Left lung (tissue), 10 donors: ENCODE measurements around the gene TGIF2. TPM values are rescaled to one million over a fixed set of nuclear protein-coding genes. Genes with fewer than 3 reads are reported as not detected.
"Not testable (repeated sequence)": the region's sequence is repeated elsewhere in the genome, so short reads cannot be mapped to it uniquely, and the experiment has no call there.

Experiments used
- ATAC-seq: fragments of 200-7000 bp; cut with Tn5 transposase; one replicate; pipeline ENCODE4 v1.9.1; 2020; ENCODE audit warnings: moderate library complexity
- DNase-seq, 4 donors: peaks; one replicate each; pipeline ENCODE4 v3.0.0-alpha.2; 2013 to 2020
- H3K27ac ChIP-seq, 2 donors: fragments of 200-600 bp; sonication (generic) in 1 of 2; one replicate each; pipeline versions ENCODE4 v1.5.0 to v1.8.0; 2020 to 2021
- H3K27me3 ChIP-seq, 2 donors: fragments of 200-600 bp; sonication (generic) in 1 of 2; one replicate each; pipeline versions ENCODE4 v1.5.0 to v1.8.0; 2020 to 2021
- H3K36me3 ChIP-seq, 2 donors: fragments of 200-600 bp; sonication (generic) in 1 of 2; one replicate each; pipeline versions ENCODE4 v1.5.0 to v1.8.0; 2020 to 2021
- H3K4me1 ChIP-seq, 2 donors: fragments of 200-600 bp; one replicate each; pipeline ENCODE4 v1.8.0; 2021
- H3K4me3 ChIP-seq, 2 donors: fragments of 200-600 bp; sonication (generic) in 1 of 2; one replicate each; pipeline versions ENCODE4 v1.5.0 to v1.8.0; 2020 to 2021; ENCODE audit warnings: mild to moderate bottlenecking in 1 of 2
- H3K9me3 ChIP-seq, 2 donors: fragments of 200-600 bp; sonication (generic) in 1 of 2; one replicate each; pipeline versions ENCODE4 v1.5.0 to v1.8.0; 2020 to 2021
- CTCF ChIP-seq, 2 donors: fragments of 200-600 bp; sonication (generic) in 1 of 2; IDR thresholded peaks; one replicate each; pipeline versions ENCODE4 v1.5.0 to v1.8.0; 2021; ENCODE audit warnings: antibody characterized with exemption in 2 of 2
- intact Hi-C, 2 donors: fragments of 100-400 bp; cut with DNase I; formaldehyde crosslinking; loops; one replicate each; pipeline versions ENCODE4 v1.11.2 to v1.14.2; 2022
- polyA plus RNA-seq, 6 donors: library from polyadenylated mRNA; unstranded; fragments of 120-200 nt; gene quantifications; one replicate each; pipeline ENCODE4 v1.2.1, GENCODE V29; 2013; ENCODE audit not compliant: insufficient read length in 6 of 6
- total RNA-seq, 2 donors: library from RNA; stranded (reverse); fragmentation: NEBNext Ultra II Directional; extraction: Animal tissue kit (Norgen Biotek cat#: 25700); gene quantifications; one replicate each; pipeline ENCODE4 v1.2.1, GENCODE V29; 2021
- donor health status: DM: no; HTN: yes; CAD: no.
- donor health status: DM: no; HTN: no; CAD: no.

The TGIF2 gene
- total and polyA plus RNA-seq, 8 donors, result 11.2 to 52.1 (median 43.0) TPM

GRCh38 chr20:36605399-36606157, 32.2 kb downstream of the TGIF2 start, which contains the start of gene RAB5IF:
TSS of gene RAB5IF (plus strand) at chr20:36605779. CDS start at chr20:36605952, 173 bp downstream.
- DNase-seq, result peak; percentile 99 to 100 (median 100)
- no peaks in the 10 kb centered on the region for H3K9me3 ChIP-seq
- TF ChIP-seq CTCF (IDR thresholded peaks at IDR 0.05), result peak; percentile 85 to 95
- H3K27ac ChIP-seq, result peak within 1 kb of the TSS; percentile 89 to 96
- peaks cover 18 to 31% of the 10 kb centered on the region in 2 donors for H3K4me1 ChIP-seq
- peak within 1 kb of the TSS; percentile 98 to 99 for H3K4me3 ChIP-seq
- ATAC-seq, result peak; percentile 96
- H3K27me3 ChIP-seq, result no peaks in the 10 kb centered on the region
- intact Hi-C loops, result no loop called here
- H3K36me3 ChIP-seq, result peaks cover 0 to 30% of the 10 kb centered on the region in 2 donors

- H3K27ac ChIP-seq, result peak overlapping the region; percentile 89 to 96
- DNase-seq (peak in 3 of 4 donors; percentile 33 to 79 (median 59)), ATAC-seq (peak; percentile 33)
- H3K36me3 ChIP-seq, result peaks cover 0 to 39% of the 10 kb centered on the region in 2 donors
- H3K9me3 ChIP-seq, result no peaks in the 10 kb centered on the region
- peaks cover 18 to 31% of the 10 kb centered on the region in 2 donors for H3K4me1 ChIP-seq
- no peak for TF ChIP-seq CTCF (IDR thresholded peaks at IDR 0.05)
- peak overlapping the region; percentile 98 to 99 for H3K4me3 ChIP-seq
- no peaks in the 10 kb centered on the region for H3K27me3 ChIP-seq
- intact Hi-C loops, result no loop called here
Measured at GRCh38 chr20:36606158-36607066, 33.0 kb downstream of the TGIF2 start.

- TF ChIP-seq CTCF (IDR thresholded peaks at IDR 0.05), result no peak
- H3K36me3 ChIP-seq, result peaks cover 0 to 52% of the 10 kb centered on the region in 2 donors
- peak overlapping the region in 1 of 2 donors; percentile 96 for H3K27ac ChIP-seq
- H3K9me3 ChIP-seq, result no peaks in the 10 kb centered on the region
- intact Hi-C loops, result no loop called here
- H3K27me3 ChIP-seq, result no peaks in the 10 kb centered on the region
- H3K4me1 ChIP-seq, result peaks cover 18 to 31% of the 10 kb centered on the region in 2 donors
- DNase-seq, result no peak
- no peak for ATAC-seq
- H3K4me3 ChIP-seq, result peak overlapping the region in 1 of 2 donors; percentile 98
Measured at GRCh38 chr20:36607586-36608387, 34.4 kb downstream of the TGIF2 start.

GRCh38 chr20:36608388-36608728, 35.0 kb downstream of the TGIF2 start:
- Histone ChIP-seq H3K4me1 (peaks cover 18 to 31% of the 10 kb centered on the region in 2 donors), H3K36me3 (peaks cover 0 to 58% of the 10 kb centered on the region in 2 donors), H3K27ac (peak overlapping the region in 1 of 2 donors; percentile 96)
- H3K9me3 ChIP-seq, H3K27me3 ChIP-seq, ATAC-seq, intact Hi-C loops, H3K4me3 ChIP-seq, DNase-seq: not testable (repeated sequence)

- no peak for DNase-seq
Measured at GRCh38 chr20:36611625-36612024, 38.2 kb downstream of the TGIF2 start.

More at GRCh38 chr20:36611625-36612024, 38.2 kb downstream of the TGIF2 start:
- Histone ChIP-seq H3K4me1 (peaks cover 10 to 20% of the 10 kb centered on the region in 2 donors), H3K27me3 (no peaks in the 10 kb centered on the region), H3K36me3 (peaks cover 0 to 85% of the 10 kb centered on the region in 2 donors), H3K27ac (no peak overlapping the region), H3K4me3 (no peak overlapping the region), H3K9me3 (no peaks in the 10 kb centered on the region)
- intact Hi-C loops, result no loop called here
- no peak for ATAC-seq
- no peak for TF ChIP-seq CTCF (IDR thresholded peaks at IDR 0.05)
